ENCODE data around the gene AK3.
"Not testable (repeated sequence)": the region's sequence is repeated elsewhere in the genome, so short reads cannot be mapped to it uniquely, and the experiment has no call there.

The AK3 gene

DNA sequence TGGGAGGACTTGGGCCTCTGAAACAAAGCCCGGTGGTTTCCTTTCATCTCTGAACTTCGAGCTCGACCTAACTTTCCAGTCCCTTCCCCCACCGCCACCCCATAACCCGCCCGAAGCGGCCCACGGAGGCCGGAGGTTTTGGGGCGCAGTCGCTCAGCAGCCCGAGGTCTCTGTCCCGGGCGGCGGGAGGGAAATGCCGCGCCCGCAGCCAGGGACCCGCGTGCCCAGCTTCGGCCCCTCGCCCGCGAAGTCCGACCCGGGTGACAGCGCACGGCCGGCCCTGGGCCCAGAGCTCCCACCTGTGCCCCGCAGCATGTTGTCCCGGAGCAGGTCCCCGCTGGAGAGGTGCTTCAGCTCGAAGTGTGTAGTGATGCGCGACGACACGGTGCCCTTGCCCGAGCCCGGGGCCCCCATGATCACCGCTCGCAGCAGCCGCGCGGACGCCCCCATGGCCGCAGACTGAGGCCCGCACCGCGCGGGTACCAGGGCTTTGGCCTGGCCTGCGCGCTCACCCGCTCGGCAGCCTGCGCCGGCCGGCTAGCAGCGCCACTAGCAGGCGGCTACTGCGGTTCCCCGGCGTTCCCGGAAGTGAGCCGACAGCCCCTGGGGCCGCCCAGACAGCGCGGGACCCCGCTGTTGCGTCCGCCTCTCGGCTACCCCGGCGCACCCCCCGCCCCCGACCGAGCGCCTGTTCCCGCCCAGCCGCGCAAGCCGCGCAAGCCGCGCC is at the start of gene AK3:
AK3 (minus strand) TSS at position 565 of the 727 bp plus-strand sequence; CDS start at position 450, 115 bp downstream.
- peak; percentile 82 for DNase-seq (ENCODE audit: low read depth in 2 of 2)

DNA sequence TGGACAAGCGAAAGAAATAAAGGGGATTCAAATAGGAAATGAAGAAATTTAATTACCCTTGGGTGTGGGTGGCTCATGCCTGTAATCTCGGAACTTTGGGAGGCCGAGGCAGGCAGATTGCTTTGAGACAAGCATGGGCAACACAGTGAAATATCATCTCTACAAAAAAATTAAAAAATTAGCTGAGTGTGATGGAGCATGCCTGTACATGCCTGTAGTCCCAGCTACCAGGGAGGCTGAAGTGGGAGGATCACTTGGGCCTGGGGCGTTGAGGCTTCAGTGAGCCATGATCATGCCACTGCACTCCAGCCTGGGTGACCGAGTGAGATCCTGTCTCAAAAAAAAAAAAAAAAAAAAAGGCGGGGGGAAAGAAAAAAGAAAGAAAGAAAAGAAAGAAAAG is 47.7 kb upstream of the AK3 start:
- DNase-seq (ENCODE audit: low read depth in 2 of 2), result no peak

DNA sequence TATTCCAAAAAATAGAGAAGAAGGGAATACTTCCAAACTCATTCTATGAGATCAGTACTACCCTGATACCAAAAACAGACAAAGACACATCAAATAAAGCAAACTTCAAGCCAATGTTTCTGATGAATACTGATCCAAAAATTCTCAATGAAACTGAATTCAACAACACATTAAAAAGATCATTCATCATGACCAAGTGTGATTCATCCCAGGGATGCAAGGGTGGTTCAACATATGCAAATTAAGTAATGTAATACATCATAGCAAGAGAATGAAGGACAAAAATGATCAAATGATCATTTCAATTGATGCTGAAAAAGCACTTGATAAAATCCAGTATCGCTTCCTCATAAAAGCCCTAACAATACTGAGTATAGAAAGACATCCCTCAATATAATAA is 46.9 kb upstream of the AK3 start:
- DNase-seq (ENCODE audit: low read depth in 2 of 2), result no peak

DNA sequence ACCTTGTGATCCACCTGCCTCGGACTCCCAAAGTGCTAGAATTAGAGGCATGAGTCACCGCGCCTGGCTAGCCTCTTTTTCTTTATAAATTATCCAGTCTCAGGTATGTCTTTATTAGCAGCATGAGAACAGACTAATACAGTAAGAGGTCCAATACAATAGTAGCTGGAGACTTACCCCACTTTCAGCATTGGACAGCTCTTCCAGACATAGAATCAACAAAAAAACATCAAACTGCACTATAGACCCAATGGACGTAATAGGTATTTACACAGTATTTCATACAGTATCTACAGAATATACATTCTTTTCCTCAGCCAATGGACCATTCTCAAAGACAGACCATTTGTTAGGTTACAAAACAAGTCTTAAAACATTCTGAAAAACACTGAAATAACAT is 45.6 kb upstream of the AK3 start:
- DNase-seq (ENCODE audit: low read depth in 2 of 2), result no peak

DNA sequence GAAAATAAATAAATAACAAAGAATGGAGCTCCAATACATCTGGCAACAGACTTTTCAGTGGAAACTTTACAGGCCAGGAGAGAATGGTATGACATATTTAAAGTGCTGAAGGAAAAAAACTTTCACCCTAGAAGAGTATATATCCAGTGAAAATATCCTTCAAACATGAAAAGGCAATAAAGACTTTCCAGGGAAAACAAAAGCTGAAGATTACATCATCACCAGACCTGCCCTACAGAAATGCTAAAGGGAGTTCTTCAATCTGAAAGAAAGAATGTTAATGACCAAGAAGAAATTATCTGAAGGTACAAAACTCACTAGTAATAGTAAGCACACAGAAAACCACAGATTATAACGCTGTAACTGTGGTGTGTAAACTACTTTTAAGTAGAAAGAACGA is 43.4 kb upstream of the AK3 start:
- DNase-seq (ENCODE audit: low read depth in 2 of 2), result no peak

DNA sequence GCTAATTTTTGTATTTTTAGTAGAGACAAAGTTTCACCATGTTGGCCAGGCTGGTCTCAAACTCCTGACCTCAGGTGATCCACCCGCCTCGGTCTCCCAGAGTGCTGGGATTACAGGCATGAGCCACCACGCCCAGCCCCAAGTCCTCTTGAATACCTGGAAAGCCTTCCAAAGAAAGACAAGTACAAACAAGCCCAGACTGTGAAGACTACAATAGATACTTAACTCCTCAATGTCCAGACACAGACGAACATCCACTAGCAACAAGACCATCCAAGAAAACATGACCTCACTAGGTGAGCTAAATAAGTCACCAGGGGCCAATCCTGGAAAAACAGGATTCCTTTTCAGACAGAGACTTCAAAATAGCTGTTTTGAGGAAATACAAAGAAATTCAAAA is 42.2 kb upstream of the AK3 start:
- not testable (repeated sequence) for DNase-seq (ENCODE audit: low read depth in 2 of 2)

DNA sequence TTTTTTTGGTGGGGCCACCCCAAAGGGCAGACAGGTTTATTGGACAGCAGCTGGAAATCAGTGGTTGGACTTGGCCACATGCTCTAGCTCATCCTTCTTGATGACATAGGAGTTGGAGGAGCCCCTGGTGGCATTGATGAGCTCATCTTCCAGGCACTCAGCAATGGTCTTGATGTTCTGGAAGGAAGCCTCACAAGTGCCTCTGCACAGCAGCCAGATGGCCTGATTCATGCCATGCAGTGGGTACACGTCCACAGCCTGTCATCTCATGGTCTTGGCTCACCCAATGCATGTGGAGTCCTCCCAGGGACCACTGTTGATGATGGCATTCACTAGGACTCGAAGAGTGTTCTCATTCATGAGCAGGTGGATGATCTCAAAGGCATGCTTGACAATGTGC is 40.4 kb upstream of the AK3 start:
- no peak for DNase-seq (ENCODE audit: low read depth in 2 of 2)

DNA sequence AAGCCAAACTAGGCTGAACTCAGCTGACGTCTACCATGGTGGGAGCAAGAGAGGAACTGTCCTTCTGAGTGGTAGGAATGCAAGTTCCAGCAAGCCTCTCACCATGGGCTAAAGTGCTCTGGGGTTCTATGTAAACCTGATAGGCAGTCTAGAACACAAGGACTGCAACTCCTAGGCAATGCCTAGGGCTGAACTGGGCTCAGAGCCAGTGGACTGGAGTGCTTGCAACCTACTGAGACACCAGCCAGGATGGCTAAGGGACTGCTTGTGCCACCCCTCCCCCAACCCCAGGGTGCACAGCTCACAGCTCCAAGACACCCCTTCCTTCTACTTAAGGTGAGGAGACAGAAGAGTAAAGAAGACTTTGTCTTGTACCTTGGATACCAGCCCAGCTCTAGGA is 39.6 kb upstream of the AK3 start:
- DNase-seq (ENCODE audit: low read depth in 2 of 2), result no peak

DNA sequence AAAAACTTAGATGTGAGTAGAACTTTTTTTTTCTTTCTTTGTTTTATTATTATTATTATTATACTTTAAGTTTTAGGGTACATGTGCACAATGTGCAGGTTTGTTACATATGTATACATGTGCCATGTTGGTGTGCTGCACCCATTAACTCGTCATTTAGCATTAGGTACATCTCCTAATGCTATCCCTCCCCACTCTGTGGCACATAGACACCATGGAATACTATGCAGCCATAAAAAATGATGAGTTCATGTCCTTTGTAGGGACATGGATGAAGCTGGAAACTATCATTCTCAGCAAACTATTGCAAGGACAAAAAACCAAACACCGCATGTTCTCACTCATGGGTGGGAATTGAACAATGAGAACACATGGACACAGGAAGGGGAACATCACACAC is 34.0 kb upstream of the AK3 start:
- not testable (repeated sequence) for DNase-seq (ENCODE audit: low read depth in 2 of 2)

DNA sequence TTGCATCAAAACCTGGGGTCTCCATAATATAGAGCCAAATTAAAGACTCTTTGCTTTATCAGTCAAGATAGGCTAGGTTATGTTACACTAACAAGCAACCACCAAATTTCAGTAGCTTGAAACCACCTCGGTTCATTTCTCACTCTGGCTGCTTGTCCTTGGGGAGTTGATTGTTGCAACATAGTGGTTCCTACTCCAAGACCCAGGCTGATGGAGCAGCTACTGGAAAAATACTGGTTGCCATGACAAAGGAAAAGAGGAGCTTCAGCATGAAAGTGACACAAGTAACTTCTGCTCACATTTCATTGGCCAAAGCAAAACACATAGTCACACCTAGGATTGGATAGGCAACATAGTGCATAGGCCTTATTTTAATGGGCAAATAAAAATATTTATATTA is 33.2 kb upstream of the AK3 start:
- no peak for DNase-seq (ENCODE audit: low read depth in 2 of 2)

DNA sequence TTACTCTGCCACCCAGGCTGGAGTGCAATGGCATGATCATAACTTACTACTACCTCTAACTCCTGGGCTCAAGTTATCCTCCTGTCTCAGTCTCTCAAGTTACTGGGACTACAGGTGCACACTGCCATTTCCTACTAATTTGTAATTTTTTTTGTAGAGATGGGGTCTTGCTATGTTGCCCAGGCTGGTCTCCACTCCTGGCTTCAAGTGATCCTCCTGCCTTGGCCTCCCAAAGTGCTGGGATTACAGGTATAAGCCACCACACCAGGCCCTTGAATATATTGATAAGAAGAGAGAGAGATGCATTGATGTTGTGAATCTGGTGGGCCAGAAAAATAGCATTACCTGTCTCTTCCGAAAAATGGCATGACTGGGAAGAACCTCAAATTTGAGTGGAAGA is 30.8 kb upstream of the AK3 start:
- DNase-seq (ENCODE audit: low read depth in 2 of 2), result no peak

DNA sequence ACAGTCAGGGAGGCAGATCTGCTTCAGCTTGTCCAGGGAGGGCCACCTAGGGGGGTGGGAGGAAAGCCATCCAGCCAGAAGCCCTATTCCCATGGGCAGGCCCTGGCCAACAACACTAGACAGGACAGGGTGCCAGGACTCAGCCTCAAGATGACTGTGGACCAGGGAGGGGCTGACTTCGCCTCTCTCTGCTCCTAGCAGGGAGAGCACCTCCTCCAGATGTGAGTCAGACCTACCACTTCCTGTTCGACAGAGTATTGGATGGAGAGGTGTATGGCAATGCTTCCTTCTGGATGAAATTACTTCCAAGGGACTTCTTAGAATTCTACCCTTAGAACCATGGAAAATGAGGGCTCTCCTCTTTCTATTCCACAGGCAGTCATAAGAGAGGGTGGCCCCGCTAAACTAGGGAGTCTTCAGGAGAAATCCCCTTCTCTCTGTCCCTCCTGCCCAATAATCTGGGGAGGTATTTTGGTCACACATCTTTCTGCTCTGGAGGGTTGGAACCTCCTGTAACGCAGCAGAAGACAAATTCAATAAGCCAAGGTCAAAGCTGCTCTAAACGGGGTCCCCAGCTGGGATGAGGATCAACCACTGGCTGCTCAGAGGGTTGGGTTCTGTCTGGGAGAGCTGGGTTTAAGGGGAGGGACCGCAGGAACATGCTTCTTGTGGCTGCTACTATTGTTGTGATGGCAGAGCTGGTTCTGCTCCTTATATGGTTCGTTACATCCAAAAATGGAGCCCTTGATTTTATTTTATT is 28.5 kb upstream of the AK3 start:
- DNase-seq (ENCODE audit: low read depth in 2 of 2), result no peak

DNA sequence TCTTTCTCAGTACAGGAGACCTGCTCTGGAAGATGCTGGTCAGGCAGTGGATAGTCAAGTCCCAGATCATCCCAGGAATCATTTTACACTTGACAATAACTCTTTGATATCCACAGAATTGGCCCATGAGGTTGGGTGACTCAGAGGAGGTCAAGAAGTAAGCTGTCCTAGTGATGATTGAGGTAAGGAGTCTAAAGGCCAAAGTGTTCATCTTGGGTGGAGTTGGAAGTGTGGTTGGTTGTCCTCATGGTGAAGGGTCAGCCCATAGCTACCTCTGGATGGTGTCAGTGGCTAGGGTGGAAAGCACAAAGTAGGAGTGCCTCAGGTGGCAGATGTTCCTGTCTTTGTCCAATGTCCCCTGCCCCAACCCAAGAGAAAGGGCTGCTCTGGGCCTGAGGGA is 27.7 kb upstream of the AK3 start:
- DNase-seq (ENCODE audit: low read depth in 2 of 2), result no peak

DNA sequence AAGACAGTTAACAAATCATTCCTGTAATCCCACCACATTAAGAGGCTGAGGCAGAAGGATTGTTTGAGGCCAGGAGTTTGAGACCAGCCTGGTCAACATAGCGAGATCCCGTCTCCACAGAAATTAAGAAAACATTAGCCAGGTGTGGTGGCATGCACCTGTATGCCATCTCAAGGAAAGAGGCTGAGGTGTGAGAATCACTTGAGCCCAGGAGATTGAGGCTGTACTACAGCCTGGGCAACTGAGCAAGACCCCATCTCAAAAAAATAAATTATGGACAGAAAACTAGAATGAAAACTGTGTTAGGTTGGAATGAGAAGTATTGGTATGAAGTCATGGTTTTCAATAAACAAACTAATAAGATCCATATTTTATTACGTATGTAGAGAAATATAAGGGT is 23.0 kb upstream of the AK3 start:
- DNase-seq (ENCODE audit: low read depth in 2 of 2), result no peak

DNA sequence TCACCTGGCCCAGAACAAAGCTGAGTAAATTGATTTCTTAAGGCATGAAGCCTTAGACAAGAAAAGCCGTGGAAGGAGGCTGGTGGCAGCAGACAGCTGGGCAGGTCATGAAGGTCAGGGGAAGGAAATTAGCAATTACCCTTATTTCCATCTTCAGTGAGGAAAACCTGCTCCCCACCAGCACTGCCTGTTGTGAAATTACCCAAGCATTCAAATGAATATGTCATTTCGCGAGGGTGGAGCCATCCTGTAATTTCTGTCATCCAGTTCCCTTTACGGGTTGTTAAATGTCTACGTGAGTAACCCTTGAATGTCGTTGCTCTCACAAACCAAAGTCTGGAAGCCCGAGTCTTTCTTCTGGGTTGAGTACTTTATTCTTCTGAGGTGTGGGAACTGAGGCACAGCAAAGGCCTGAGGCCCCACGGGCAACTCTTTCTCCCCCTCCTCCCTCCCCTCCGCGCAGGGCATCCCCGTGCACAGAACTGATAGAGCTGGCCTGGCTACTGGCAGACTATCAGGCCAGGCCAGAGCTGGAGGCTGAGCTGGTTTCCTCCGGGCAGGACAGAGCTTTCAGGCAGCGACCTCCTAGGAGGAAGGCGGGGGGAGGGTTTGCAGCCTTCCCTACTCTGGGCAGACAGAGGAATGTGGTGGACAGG is 22.0 kb upstream of the AK3 start:
- no peak for DNase-seq (ENCODE audit: low read depth in 2 of 2)

DNA sequence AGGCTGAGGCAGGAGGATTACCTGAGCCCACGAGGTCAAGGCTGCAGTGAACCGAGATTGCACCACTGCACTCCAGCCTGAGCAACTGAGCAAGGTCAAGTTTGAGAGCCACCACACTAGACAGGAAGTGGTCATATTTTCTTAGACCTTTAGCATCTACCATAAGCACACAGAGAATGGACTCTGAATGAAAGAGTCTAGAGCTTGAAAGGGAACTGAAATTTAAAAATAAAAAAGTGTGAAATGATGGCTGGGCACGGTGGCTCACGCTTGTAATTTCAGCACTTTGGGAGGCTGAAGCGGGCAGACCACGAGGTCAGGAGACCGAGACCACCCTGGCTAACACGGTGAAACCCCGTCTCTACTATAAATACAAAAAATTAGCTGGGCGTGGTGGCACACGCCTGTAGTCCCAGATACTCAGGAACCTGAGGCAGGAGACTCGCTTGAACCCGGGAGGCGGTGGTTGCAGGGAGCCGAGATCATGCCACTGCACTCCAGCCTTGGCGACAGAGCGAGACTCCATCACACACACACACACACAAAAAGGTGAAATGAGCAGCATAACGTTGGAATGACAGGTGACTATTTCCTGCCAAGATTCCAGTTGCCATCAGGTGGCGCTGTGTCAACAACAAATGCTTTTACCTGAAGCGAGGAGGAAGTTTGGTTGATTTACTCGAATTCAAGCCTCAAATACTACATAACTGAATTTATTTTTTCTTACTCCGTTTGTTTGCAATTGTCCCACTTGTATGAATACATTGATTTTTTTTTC is 21.3 kb upstream of the AK3 start:
- DNase-seq (ENCODE audit: low read depth in 2 of 2), result peak; percentile 47 to 63

DNA sequence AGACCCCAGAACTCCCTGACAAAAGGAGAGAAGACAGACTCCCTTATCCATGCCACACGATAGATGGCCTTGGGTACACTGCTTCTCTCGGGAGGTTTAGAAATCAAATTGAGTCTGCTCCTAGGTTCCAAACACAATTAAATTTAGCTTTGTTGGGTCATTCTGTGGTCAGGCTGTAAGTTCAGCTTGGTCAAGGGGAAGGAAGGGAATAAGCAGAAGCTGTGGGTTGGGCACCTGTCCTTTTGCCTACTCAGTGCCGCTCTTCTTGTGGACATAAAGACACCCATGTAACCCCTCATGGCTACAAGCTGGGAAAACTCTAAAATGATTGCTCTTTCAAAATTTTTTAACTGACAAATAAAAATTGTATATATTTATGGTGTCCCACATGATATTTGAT is 19.1 kb upstream of the AK3 start:
- no peak for DNase-seq (ENCODE audit: low read depth in 2 of 2)

DNA sequence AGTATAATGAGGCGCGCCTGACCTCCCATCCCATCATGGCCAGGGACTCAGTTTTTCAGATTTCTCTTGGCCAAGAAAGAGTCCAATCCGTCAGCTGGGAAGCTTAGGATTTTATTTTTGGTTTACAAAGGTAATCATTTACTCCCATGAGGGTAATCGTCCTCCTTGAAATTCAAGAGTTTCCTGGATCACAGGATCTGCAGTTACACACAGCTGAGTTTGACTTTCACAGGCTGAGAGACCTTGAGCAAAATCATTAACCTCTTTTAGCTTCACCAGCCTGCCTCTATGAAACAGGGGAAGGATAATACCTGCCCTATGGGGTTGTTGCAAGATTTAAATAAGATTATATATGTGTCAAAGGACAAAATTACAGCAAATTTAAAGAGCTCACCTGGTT is 15.4 kb upstream of the AK3 start:
- no peak for DNase-seq (ENCODE audit: low read depth in 2 of 2)

DNA sequence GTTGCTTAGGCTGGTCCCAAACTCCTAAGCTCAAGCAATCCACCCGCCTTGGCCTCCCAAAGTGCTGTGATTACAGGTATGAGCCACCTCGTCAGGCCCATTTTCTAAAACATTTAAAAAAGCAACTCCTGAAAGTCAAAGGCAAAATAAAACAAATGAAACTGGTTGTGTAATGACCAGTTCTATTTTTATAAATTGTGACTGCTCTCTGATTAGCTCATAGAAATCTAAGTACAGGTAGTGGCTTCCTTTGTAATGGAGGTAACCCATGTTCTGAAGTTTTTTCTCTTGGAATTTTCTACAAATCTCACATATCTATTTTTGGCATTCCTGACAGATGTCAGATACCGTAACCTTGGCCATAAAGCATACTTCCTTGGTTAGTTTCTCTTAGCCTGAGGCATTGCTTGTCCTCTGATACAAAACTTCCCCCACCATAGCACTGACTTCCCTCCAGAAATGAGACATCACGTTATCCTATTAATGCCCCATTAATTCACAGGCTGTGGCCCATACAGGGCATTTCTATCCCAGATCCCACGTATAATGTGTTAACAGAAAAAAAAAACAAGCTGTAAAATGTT is 14.1 kb upstream of the AK3 start:
- no peak for DNase-seq (ENCODE audit: low read depth in 2 of 2)

DNA sequence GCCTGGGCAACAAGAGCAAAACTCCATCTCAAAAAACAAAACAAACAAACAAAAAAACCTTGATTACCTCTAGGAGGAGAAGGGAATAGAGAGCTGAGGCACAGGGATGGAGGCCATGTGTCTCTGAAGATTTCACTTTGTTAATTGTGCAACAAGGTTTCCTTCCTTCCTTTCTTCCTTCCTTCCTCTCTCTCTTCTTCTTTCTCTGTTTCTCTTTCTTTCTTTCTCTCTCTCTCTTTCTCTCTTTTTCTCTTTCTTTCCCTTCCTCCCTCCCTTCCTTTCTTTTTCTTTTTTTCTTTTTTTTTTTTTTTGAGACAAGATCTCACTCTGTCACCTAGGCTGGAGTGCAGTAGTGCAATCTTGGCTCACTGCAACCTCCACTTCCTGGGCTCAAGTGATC is 13.5 kb upstream of the AK3 start:
- not testable (repeated sequence) for DNase-seq (ENCODE audit: low read depth in 2 of 2)

DNA sequence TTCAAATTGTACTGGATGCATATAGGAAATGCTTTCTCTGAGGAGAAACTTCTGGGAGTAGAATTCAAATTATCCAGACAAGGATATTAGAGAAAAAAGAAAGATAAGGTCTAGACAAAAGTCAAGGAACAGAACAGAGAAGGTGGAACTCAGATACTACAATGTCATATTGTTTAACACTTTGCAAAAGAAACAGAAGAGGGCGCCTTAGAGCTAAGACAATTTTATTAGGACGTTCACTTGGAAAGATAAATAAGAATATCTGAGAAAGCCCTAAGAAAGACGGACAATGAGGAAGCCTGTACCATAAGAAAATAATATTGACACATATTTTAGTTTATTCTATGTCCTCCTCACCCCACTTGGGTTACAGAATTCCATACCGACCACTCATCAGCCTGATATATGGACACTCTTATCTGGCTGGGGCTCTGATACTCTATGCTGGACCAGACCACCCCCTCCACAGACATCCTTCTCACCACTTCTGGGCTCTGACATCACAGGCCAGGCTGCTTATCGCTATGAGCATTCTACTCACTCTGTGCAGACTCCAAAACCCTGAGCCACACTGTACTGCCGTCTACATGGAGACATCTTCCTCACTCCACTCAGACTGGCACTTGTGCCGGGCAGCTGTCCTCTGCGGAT is 9.1 kb upstream of the AK3 start:
- no peak for DNase-seq (ENCODE audit: low read depth in 2 of 2)
